ENCODE data around the gene TMEM45B.
A peak's percentile ranks its signal among the peaks of the same experiment; 100 is the strongest.
"Not testable (repeated sequence)": the region's sequence is repeated elsewhere in the genome, so short reads cannot be mapped to it uniquely, and the experiment has no call there.

The TMEM45B gene

DNA sequence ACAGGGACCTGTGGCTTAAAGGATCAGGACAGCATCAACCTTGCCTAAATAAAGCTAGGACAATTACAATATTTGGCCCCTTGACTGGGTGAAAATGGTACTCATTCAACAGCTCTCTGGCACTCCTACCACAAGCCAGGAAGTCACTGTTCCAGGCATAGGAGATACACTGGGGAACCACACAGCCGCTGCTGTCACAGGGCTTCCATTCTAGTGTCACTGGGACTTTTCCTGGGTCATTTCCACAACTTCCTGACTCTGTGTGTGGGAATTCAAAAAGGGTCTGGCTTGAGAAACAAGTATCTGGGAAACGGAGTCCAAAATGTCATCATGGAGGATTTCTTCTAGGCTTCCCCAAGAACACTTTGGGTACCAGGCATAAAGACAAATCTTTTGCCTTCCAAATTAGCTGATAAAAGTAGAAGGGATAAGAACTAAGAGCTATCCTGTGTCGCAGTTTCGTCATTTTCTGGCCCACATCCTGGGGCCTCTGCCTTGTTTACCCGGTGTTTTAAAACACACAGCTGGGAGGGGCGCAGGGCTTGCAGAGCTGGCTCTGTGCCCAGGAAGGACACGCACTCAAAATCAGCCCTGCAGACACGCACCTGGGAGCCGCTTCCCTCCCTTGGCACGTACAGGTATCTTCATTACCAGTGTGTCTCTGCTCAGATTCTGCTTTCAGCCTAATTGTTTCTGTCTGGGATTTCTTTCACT, 38.0 kb downstream of the TMEM45B start:
- peak; percentile 33 for DNase-seq

DNA sequence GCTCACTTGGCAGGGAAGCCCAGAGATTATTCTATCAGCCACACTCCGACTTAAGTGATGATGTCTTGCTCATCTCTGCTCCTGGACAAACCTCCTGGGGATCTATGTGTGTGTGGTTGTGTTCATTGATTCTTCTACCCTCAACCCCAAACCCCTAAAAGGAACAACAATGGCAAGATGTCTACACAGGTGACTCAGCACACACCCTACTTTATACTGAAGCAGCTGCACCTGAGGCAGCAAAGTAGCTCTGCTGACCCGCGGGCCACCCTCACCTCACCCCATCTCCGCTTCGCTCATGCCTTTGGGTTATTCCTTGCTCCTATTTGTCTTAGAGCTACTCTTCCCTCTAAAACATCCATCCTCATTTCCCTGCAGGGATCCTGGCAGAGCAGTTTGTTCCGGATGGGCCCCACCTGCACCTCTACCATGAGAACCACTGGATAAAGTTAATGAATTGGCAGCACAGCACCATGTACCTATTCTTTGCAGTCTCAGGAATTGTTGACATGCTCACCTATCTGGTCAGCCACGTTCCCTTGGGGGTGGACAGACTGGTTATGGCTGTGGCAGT, 38.7 kb downstream of the TMEM45B start:
- DNase-seq = no peak

DNA sequence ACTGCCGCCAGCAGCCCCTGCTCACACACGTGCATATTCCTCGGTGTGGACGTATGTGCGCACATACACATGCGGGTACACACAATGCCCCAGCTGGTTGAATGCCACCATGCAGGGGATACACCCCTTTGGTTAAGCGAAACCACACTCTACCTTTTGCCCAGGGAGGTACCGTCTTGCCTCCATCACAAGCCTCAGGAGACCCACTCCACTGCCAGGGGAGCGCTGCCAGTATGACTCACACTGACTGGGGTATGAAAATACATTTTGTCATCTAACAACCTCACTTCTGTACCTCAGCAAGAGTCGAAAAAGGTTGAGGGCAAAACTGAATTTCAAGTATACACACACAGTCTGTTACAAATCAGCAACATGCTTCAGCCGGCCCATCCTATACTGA, 39.4 kb downstream of the TMEM45B start:
- DNase-seq = no peak

DNA sequence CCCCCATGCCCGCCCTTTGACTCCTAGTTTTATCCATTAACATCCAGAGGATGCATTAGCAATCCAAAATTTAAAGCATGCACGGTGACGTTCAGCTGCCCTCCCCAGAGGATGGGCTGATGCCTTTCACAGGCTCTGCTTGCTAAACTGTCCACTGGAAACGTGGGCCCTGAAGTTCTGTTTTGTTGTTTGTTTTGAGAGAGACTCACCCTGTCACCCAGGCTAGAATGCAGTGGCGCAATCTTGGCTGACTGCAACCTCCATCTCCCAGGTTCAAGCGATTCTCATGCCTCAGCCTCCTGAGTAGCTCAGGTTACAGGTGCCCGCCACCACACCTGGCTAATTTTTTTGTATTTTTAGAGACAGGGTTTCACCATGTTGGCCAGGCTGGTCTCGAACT, 40.4 kb downstream of the TMEM45B start:
- no peak for DNase-seq

DNA sequence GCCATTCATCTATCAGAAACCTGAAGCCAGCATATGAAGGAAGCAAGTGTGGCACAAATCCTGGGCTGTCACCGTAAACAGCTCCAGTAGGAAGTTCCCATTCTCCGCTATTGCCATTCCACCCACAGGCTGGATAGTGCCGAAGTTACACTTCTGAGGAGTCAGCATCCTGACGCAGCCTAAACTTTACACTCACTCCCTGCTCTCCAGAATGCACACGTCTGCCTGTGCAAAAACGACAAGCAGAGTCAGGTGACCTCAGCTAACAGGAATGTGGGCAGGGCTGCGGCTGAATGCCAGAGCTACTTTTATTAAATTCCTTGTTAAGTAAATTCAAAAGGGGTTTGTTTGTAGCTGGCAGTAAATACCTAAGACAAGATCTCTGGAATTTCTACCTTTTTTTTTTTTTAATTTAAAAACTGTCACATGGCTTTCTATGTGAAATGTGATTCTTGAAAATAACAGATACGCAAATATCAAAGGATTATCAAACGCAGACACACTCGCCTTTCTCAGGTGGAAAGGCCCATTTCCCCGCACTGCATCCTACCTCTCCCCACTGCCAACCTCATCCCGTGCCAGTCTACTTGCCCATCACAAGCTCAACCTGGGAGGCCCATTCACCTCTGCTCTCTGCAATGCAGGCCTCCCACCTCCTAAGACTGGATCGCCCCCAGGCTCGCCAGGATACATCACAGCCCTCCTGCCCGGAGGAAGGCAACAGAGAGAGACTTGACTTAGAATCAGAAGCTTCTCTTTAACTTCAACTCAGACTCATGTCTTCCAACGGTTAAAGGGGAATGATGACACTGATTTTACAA, 46.3 kb downstream of the TMEM45B start:
- no peak for DNase-seq

DNA sequence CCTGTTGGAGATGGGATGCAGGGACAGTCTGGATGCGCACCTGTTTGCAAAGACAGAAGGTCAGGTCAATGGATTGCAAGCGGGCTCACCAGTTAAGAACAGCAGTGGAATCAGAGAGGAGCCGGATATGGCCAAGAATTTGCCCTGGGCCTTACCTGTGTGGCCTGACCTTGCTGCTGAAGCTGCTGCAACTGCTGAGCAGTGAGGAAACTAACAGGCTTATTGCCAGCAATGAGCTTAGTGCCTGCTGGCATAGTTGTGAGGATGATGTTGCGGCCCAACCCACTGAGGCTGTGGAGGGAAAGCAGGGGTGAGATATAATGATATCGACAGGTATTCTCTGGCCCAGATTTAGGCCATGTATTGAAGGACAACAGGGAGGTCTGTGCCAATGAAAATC, 49.2 kb downstream of the TMEM45B start:
- no peak for DNase-seq

DNA sequence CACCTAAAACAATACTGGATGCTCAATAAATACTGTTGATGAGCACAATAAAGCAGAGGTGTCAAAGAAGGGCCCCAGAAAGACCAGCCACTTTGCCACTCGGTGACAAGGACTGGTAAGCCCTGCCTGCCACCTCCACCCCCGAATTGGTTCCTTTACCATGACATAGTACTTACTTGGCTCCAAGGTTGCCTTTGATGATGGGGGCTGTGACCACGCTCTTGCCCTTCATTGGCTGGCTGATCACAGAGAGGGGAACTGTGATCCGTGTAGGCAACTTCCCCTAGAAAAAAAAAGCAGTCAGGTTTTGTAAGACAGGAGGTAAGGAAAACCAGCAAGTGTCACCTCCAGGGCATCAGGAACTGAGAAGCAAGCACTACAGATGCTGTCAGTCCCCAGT, 50.1 kb downstream of the TMEM45B start:
- DNase-seq = no peak

DNA sequence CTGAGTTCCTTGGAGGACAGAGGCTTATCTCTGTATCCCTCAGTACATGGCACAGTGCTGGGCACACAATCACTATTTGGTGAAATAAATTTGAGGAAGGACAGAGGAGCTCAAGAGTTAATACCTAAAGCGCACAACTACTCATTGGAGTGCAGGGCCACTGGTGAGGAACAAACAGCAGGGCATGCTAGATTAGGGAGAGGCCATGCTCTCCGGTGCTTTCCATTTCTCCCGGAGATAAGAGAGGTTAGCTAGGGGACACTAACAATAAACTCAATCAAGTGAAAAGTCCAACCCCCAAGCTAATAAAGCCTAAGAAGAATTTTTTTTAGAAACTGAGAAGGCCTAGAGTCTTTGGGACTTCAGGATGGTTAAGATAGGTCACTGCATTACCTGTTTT, 50.7 kb downstream of the TMEM45B start:
- DNase-seq = no peak

DNA sequence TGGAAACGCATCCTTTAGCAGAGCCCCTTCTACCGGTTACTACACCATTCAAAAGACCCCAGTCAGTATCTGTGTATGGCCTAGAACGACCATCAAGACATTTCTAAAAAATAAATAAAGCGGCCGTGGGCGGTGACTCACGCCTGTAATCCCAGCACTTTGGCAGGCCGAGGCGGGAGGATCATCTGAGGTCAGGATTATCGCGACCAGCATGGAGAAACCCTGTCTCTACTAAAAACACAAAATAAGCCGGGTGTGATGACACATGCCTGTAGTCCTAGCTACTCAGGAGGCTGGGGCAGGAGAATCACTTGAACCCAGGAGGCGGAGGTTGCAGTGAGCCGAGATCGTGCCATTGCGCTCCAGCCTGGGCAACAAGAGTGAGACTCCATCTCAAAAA, 53.0 kb downstream of the TMEM45B start:
- not testable (repeated sequence) for DNase-seq

DNA sequence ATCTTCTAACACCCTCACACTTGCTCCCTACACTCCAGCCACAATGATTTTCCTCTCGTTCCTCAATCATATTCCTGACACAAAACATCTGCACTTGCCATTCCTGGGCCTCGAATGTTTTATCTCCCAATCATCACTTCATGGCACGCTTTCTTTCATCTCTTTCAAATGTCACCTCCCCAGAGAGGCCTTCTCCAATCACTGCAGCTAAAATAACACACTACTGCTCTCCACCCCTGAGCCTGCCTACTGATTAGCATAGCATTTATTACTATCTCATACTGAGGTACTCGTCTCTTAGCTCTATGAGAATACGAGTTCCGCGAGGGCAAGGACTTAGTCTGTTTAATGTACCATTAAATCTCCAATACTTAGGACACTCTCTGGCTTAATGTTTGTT, 56.3 kb downstream of the TMEM45B start:
- DNase-seq = no peak

DNA sequence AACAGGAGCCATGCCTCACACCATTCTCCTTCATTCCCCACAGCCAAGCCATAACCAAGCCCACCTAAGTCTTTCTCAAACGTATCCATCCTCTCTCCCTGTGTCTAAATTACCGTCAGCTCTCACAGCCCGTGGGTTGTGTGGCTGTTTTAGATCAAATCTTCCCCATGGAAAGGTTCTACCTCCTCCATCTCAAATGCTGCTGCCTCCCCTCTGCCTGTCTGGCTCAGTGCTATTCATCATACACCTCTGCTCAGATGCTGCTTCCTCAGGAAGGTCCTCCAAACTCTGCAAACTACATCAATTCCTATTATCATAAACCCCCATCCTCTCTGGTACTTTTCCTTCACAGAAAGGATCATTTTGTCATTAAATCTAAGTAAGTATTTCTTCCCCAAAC, 64.7 kb downstream of the TMEM45B start:
- no peak for DNase-seq

DNA sequence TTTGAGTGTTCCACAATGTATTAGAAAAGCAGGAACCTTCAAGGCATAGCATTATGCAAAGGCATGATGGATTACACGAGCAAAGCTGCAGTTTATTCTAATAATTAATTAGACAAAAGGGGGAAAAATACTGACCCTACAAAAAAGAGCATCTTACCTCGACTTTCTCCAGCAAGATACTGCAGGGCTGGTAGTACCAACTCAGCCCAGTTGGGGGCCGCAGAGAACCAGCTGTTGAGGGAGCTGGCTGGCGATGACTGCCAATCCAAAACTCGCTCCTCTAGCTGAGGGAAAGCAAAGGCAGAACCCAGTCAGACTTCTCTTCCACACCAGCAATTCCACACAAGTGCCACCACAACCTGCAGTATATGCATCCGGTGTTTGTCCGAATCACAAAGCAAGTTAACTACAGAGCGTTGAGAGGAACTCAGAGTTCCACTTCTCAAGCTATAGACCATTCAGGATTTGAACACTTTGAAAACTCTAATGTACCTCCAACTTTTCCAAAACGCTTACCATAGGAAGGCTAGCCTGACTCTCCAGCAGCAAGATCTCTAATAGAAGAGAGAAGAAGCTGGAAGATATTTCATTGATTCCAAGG, 66.0 kb downstream of the TMEM45B start:
- peak; percentile 14 for DNase-seq

DNA sequence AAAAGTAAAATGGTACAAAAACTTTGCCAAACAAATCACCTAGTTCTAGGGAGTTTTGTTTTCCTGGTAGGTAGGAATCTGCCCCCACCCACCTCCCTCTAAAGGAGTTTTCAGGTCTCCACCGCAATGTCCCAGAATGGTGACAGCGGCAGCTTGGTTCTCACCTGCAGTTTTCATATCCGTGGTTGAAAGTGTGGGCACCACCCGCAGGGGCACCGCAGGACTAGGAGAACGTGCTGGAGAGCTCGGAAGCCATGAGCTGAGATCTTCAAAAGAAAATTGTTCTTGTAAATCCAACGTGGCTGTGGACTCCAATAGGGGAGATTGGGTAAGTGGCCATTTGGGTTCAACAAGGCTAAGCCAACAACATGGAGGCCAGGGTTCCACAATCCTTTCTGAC, 68.9 kb downstream of the TMEM45B start:
- no peak for DNase-seq

DNA sequence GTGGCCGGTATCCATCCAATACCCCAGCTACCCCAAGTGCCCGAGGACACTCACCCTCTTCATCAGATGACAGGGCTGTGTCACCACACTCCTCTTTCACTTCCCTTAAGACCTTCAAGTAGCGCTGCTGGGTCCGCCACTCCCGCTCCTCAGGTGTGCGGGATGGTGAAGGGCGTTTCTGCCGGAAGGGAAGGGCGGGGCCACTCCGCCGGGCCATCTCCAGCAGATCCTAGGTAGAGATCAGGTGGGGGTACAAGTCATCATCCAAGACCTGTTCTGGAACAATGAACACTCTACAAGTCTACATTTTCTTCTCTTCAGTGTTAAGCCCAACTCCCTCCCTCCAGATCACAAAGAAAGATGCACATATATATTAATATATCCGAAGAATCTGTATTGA, 69.7 kb downstream of the TMEM45B start:
- no peak for DNase-seq

DNA sequence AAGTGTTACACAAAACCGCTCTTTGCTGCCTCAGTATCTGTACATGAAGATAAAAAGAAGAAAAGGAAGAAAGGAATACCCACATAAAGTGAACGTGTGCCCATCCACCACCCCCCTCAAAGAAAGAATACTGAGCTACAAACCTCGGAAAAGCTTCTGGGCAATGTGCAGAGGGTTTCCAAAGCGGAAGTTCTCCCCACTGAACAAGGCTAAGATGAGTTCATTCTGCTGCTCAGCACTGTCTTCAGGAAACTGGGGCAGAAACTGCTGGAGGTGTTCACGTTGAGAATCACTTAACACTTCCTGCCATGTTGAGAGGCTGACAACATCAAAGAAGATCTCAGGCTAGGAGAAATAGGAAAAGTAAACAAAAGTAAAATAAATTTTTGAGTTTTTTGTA, 72.8 kb downstream of the TMEM45B start:
- DNase-seq = no peak

DNA sequence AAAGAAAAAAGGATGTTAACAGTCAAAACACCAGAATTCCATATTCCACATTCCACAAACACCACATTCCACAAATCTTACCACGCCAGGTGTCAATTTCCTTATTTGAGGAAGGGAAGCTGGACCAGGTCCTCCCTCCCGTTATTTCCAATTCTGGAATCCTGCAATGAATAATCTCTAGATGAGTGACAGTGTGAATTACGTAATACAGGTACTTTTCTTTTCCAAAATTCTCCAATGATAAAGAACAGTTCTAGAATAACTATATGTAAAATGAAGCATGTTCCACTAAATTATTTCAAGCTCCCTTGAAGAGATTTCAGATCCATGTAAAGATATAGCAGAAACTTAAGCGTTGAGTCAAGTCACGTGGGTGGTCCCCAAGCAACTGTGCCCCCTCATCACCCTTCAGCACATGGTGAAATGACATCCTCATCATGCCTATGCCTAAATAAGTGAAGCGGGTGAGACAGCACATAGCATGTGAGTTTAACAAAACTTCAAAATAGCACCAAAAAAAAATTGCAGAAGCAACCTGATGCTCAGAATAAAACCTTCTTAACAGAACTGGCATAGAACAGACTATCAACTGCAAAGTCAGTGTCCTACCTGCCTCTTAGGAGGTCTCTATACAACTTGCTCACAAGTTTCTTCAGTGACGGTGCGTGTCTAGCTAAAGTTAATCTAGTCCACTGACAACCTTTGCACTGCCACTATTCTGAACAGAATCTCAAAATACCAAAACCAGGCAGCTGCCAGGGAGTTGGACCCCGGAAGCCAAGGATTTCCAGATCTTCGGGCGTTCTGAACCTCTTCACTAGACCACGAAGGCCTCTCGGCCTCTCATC, 78.9 kb downstream of the TMEM45B start:
- no peak for DNase-seq

DNA sequence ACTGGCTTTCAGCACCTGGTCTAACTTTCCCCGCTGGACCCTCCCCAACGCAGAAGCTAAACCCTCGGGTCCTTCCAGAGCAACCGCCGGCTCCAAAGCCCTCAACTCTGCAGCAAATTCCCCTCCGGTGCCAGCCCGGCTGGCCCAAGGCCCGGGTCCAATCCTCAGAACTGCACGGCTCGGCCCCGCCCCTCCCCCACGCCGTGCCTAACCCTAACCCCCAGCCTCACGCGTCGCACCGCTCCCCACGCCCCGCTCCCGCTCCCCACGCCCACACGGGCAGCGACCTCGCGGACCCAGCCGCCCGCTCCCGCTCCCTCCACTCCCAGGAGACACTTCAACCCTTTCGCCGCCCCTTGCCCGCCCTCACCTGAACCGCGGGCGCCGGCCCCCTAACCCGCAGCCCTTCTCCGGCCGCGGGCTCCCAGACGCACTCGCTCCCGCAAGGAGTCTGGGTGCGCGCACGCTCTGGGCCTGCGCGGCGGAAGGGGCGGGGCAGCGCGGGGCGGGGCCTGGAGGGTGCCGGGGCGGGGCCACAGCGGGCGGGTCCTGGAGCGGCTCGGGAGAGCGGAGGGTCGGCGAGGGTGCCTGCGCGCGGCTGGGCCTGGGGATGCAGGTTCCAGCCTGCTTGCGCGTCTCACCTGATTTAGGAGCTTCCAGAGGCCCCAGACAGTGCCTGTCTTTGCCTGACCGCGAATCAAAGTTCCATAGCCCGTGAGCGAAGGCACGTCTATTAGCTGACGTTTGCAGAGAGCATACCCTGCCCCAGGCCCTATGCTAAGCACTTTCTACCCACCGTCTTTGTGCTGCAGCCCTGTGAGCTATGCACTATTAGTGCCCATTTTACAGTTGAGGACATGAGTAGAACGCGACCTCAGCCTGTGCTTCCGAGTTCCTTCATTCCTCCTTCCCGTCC, 79.7 kb downstream of the TMEM45B start, which contains the start of gene NFRKB:
TSS of gene NFRKB (minus strand) at position 453 of the 916 bp plus-strand sequence. CDS start 2,729 bp downstream, outside the sequence.
- DNase-seq = peak; percentile 81

DNA sequence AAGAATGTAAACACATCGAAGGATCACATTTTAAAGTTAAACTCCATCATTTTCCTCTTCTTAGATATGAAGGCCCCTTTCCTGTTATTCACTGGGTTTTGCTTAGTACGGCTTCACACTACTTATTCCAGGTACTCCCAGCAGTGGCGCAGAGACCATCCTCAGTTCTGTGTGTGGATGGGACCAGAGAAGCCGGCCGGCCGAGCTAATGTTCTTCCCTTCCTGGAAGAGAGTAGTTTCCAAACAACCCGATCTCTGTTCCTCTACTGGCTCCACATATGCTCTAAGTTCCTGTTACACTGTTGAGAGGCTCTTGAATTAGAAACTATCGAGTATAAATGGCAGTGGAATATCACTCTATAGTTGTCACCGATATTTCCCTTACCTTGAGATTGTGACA, 80.4 kb downstream of the TMEM45B start:
- no peak for DNase-seq

DNA sequence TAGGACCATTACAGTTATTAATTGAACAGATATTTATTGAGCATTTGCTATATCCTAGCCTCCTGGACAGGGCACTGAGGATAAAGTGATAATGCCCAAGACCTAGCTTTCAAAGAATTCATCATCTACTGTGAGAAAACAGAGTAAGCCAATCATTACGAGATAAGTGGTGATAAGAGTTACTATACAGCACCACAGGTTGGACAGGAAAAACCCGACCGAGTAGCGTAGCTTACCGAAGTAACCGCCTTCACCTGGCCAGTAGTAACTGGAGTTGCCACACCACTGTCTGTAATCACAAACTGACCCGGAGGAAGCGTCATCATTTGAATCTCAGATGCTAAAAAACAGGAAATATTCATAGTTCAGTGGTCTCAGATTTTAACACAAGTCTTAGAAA, 89.8 kb downstream of the TMEM45B start:
- DNase-seq = no peak
